Measurements from ENCODE around the gene TWIST2.

GRCh38 chr2:238915596-238915995 is 67.7 kb downstream of the TWIST2 start:
- TF ChIP-seq CTCF (conservative IDR thresholded peaks at IDR 0.05; ENCODE audit: low read length) (no peak), EZH2phosphoT487 (IDR thresholded peaks at IDR 0.05; ENCODE audit: borderline replicate concordance) (no peak)

All from Loucy (cell line).